ENCODE results near the gene MAN1C1. TPM values are rescaled to one million over a fixed set of nuclear protein-coding genes. Genes with fewer than 3 reads are reported as not detected.

The MAN1C1 gene
- total RNA-seq, 1 experiment from 2014 or later, result 9.3 TPM

GRCh38 chr1:25833158-25833557, 216.6 kb downstream of the MAN1C1 start:
- Mint-ChIP-seq H3K27ac (no peak overlapping the region), H3K4me1 (0 out of 4 replicates have a peak, but pooled peaks cover 3% of the 10 kb centered on the region in 2 experiments), H3K36me3 (ENCODE audit: insufficient read depth in 1 of 3, low read depth in 3 of 3) (peaks cover 27 to 80% (median 72%) of the 10 kb centered on the region in 3 experiments; a peak in 6 of 7 replicates), H3K4me3 (no peak overlapping the region), H3K27me3 (ENCODE audit: low read depth) (no peaks in the 10 kb centered on the region), H3K9me3 (no peaks in the 10 kb centered on the region)
- Histone ChIP-seq H4K8ac (replicated peaks; ENCODE audit: insufficient read length, low read depth, low read length) (no peak overlapping the region), H3K23me2 (ENCODE audit: insufficient read length, low read depth, low read length, poor library complexity, severe bottlenecking) (no peaks in the 10 kb centered on the region), H2AFZ (ENCODE audit: low read length) (no peak overlapping the region), H3K4me2 (ENCODE audit: insufficient read depth, insufficient read length, low read length) (no peak overlapping the region), H3K4me1 (ENCODE audit: insufficient read depth, low read length) (no peaks in the 10 kb centered on the region), H2BK120ac (ENCODE audit: low read depth, low read length, poor library complexity, severe bottlenecking) (no peak overlapping the region), H4K91ac (ENCODE audit: insufficient read length, low read depth, low read length) (no peak overlapping the region), H2BK12ac (ENCODE audit: insufficient read length, low read depth, low read length) (no peak overlapping the region), H3K56ac (ENCODE audit: insufficient read length, low read depth, low read length) (no peak overlapping the region), H4K20me1 (ENCODE audit: control insufficient read depth, insufficient read depth, insufficient read length) (no peaks in the 10 kb centered on the region), H2BK20ac (ENCODE audit: low read depth, low read length, poor library complexity, severe bottlenecking) (no peak overlapping the region), H3K9ac (ENCODE audit: extremely low read depth, insufficient read length, low read length) (no peak overlapping the region), H3K79me1 (ENCODE audit: insufficient read depth, low read depth, low read length, poor library complexity, severe bottlenecking) (peaks cover 3% of the 10 kb centered on the region), H2BK5ac (ENCODE audit: insufficient read length, low read length) (no peak overlapping the region), H3K14ac (ENCODE audit: insufficient read depth, low read length) (no peak overlapping the region), H2BK15ac (ENCODE audit: low read depth, low read length) (no peak overlapping the region), H3T11ph (ENCODE audit: low read length) (no peak overlapping the region), H3K18ac (ENCODE audit: insufficient read length, low read depth, low read length) (no peak overlapping the region), H3K27me3 (ENCODE audit: insufficient read depth, low read length) (no peaks in the 10 kb centered on the region), H3K23ac (ENCODE audit: insufficient read length, low read depth, low read length) (no peak overlapping the region), H3K79me2 (ENCODE audit: insufficient read depth, low read length) (no peaks in the 10 kb centered on the region), H3K27ac (ENCODE audit: insufficient read length, low read depth, low read length) (no peak overlapping the region), H3K4ac (ENCODE audit: low read depth, low read length) (no peak overlapping the region), H3K9me3 (ENCODE audit: control insufficient read depth, low read depth, low read length) (no peaks in the 10 kb centered on the region), H2AK5ac (ENCODE audit: insufficient read length, low read length) (no peak overlapping the region), H4K5ac (ENCODE audit: insufficient read length, low read depth, low read length) (no peak overlapping the region)
- WGBS (ENCODE audit: extremely low coverage, insufficient read length, low lambda C conversion rate), result no CpG with 5 or more reads among the region's 5 CpGs
- DNase-seq, result no peak
- TF ChIP-seq CTCF (conservative IDR thresholded peaks at IDR 0.05), result no peak

Other genes starting within 250 kb of the MAN1C1 start
- 0.26 and 0.90 TPM in 2 replicates for gene RHCE, start 196.0 kb upstream of the MAN1C1 start, total RNA-seq (2021)
- gene MACO1, start 185.9 kb upstream of the MAN1C1 start, total RNA-seq (2021), result 15.6 and 16.3 TPM in 2 replicates
- gene LDLRAP1, start 73.2 kb upstream of the MAN1C1 start, total RNA-seq (2021), result 15.7 and 18.9 TPM in 2 replicates
- 89.0 and 90.9 TPM in 2 replicates for gene SELENON, start 183.4 kb downstream of the MAN1C1 start, total RNA-seq (2021)
- 31.5 and 32.5 TPM in 2 replicates for gene MTFR1L, start 203.2 kb downstream of the MAN1C1 start, total RNA-seq (2021)
- 22.0 and 22.2 TPM in 2 replicates for gene AUNIP, start 242.7 kb downstream of the MAN1C1 start, total RNA-seq (2021)